ENCODE measurements around the gene ANKRD40CL.

The ANKRD40CL gene

DNA sequence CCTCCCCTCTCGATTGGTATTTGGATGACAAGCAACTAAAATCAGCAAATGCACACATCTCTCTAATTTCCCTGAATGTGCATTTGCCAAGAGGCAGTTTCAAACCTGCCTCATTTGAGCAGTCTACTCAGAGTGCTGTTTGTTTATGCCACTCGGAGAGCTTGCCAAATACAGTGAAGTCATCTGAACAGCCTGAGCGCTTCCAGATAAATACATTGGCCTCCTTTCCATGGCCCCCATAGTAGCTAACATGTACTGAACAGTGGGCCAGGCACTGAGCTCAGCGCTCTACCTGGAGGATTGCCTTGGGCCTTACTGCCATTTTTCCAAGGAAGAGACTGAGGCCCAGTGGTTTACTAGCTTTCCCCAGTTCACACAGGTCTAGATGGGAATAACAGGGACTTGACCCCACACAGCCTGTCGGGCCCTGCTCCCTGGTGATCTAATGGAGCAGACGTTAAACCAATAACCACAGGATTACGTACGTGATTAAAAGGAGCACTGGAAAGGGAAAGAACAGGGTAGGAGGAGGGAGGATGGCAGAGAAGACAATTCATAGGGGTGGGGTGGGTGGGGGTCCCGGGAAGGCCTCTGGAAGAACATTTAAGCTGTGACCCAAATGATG is 18.7 kb upstream of the ANKRD40CL start:
- DNase-seq, result no peak

DNA sequence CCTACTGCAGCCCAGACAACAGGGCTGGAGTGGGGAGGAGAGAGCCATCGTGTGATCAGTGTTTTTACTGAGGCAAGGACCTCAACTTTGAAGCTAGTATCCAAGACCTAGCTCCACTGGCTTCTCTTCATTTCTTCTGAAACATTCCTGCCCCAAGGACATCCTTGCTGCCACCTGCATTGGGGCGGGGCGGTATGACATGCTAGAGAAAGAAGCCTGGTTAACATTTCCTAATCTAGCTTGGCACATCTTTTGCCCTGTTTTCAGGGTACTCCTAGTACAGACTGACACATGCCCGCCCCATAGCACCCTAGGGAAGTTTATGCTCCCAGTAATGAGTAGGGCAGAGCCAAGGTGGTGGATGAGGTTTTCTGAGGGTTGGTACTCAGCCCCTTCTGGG is 17.8 kb upstream of the ANKRD40CL start:
- DNase-seq, result no peak

DNA sequence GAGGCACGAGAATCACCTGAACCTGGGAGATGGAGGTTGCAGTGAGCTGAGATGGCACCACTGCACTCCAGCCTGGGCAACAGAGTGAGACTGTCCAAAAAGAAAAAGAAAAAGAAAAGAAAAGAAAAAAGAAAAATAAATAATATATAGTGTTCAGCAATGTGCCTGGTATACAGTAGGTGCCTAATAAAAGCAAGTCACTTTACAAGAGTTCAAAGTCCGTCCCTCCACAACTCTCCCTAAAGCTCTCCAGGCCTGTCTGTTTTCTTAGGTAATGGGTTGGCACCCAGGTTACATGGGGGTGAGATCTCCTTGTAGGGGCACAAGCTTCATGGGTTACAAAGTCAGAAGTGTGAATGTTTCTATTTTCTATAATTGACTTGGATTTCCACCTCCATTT is 16.6 kb upstream of the ANKRD40CL start:
- no peak for DNase-seq

DNA sequence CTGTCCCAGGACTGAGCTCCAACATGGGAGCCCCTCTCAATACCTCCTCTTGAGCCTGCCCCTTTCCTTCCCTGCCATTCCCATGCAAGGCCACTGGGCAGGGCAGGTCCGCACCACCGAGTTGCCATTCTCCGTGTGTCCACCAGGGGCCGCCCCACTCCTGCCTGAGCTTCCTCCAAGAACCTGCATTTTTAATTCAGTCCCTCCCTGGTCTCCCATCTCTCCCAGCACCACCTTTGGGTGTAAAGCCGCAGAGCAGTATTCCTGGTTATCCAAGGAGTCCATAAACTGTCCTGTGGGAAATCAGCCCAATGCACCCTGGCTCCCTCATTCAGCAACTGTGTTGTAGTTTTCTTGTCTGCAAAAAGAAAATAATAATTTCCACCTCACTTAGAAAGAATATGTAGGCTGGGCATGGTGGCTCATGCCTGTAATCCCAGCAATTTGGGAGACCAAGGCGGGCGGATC is 15.9 kb upstream of the ANKRD40CL start:
- peak; percentile 47 for DNase-seq

DNA sequence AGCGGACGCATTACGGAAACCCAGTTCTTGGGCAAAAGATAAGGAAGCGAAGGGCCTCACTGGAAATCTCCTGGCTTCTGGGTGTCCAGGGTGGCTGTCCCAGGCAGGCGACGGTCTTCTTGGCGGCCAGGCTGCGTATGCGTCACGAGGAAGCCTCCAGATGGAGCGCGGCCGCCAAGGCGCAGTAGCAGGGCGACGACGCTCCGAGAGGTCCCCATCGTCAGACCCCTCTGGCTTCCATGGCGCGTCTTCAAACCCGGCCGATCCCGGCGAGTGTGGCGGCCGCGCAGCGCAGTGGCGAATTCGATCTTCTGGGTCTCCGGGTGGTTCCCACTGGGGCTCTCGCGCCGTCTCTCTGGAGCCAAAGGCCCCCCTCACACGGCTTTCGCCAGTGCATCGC is 13.8 kb upstream of the ANKRD40CL start:
- DNase-seq, result no peak

DNA sequence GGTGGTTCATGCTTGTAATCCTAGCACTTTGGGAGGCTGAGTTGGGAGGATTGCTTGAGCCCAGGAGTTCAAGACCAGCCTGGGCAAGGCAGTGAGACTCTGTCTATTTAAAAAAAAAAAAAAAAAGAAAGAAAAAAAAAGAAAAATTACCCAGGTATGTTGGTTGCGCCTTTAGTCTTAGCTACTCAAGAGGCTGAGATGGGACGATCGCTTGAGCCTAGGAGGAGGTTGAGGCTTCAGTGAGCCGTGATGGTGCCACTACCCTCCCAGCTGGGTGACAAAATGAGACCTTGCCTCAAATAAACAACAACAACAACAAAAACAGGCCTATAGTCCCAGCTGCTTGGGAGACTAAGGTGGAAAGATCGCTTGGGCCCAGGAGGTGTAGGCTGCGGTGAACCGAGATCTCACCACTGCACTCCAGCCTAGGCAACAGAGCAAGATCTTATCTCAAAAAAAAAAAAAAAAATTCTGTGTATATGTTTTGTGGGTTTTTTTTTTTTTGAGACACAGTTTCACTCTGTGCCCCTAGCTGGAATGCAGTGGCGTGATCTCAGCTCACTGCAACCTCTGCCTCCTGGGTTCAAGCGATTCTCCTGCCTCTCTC is 12.5 kb upstream of the ANKRD40CL start:
- no peak for DNase-seq

DNA sequence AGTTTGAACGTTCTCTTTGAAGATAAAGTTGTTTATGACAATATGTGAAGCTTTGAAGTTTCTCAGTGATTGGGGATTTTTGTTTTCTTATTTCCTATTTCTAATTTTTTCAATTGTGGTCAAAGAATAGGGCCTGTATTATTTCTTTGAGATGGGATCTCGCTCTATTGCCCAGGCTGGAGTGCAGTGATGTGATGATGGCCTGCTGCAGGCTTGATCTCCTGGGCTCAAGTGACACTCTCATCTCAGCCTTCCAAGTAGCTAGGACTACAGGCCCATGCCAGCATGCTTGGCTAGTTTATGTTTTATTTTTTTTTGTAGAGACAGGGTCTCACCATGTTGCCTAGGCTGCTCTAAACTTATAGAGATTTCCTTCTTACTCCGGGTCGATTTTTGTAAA is 11.7 kb upstream of the ANKRD40CL start:
- DNase-seq, result no peak

DNA sequence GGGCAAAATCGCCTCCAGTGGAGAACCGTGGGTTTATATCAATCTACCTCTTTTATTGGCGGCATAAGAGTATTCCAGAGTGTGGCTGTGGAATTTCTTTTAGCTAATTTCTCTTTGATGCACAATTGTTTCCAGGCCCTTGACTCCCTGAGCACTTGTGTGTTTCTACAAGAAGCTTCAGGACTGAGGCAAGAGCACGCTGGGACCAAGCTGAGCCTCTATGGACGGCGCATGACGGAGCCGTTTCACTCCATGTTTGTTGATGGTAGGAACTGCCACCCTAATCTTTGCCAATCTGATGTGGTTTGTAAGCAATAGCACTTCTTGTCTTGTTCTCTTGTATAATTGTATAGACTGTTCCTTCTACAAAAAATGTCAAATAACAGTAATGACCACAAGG is 11.2 kb upstream of the ANKRD40CL start:
- no peak for DNase-seq

DNA sequence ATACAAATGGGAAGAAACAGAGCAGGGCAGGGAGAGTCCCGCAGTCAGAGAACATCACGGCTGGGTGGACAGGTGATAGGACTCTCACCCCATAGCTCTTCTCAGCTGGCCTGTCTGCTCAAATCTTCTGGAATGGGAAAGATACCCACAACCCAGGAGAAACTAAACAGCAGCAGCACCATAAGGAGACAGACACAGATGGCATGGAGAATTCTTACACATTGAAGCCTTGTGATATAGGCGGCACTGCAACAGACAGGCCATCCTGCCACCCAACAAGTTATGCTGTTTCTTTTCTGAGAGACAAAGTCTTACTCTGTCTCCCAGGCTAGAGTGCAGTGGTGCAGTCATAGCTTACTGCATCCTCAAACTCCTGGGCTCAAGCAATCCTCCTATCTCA is 8.6 kb upstream of the ANKRD40CL start:
- DNase-seq, result no peak

DNA sequence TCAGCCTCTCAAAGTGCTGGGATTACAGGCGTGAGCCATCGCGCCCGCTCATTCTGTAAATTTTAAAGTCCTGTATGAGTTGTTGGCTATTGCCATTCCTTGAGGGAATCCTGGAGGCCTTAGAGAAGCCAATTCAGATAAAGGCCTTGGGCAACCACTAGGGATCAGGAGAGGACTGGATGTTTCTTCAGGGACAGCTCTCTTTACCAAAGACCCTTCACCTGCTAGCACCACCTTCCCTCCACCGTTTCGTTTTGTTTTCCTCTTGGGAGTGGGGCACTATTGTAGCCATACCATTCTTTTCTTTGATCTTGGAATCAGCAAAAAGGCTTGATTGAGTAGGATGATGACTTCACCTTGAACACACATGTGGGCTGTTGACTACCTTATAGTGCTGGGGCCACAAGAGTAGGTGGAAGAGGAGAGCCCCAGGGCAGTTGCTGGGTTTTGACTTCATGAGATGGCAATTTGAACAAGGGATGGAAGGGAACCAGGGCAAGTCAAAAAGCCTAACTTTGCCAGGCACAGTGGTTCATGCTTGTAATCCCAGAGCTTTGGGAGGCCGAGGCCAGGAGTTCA is 7.0 kb upstream of the ANKRD40CL start:
- no peak for DNase-seq

DNA sequence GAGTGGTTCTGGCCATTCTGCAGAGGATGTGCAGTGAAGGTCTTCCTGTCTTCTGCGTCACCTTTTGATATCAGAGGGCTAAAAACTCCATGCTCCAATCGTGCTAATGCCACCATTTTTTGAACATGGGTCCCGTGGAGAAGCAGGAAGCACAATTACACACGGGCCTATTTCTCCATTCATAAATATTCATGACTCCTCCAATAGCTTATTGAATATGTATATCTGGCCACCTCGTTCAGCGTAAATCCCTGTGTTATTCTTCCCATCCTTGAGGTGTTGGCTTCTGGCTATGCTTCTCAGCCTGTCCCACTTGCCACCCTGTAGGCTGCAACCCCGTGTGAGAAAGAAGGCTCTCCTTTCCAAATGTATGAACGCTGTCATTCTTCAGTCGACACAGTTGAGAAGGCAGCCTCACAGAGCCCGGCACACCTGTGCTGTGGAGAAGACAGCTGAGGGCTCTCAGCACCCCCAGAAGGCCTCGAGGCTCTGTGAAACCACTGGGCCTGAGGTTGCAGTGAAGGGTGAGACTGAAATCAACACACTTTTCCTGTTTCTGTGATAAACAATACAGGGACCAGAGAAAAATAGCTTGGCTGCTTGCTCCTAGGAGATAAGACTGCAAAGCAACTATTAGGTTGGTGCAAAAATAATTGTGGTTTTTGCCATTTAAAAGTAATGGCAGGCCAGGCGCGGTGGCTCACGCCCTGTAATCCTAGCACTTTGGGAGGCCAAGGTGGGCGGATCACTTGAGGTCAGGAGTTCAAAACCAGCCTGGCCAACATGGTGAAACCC is 4.9 kb upstream of the ANKRD40CL start:
- no peak for DNase-seq

DNA sequence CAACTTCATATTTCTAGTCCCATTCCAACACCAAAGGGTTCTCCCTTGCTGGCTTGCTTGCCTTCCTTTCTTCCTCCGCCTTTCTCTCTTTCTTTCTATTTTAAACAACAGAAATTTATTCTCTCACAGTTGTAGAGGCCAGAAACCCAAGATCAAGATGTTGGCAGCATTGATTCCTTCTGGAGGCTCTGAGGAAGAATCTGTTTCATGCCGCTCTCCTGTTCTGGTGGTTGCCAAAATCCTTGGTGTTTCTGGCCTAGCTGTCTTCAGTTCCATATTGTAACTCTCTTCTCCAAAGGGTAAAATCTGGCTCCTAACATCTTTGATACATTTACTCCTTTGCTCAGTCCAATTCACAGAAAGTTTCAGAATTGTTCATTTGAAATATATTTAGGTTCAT is 3.0 kb upstream of the ANKRD40CL start:
- no peak for DNase-seq

DNA sequence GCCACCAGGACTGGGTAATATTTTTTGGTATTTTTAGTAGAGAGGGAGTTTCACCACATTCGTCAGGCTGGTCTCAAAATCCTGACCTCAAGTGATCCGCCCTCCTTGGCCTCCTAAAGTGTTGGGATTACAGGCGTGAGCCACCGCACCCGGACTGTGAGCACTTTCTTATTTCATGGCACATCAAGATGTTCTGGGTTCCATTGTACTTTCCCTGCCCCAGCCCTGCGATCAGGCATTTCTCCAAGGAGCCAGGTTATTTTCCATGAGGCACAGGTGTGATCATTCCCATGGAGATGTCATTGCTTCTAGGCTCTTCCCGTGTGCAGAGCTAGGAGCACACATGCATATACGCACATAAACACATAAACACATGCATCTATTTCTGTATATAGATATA is 2.6 kb upstream of the ANKRD40CL start:
- DNase-seq, result no peak

DNA sequence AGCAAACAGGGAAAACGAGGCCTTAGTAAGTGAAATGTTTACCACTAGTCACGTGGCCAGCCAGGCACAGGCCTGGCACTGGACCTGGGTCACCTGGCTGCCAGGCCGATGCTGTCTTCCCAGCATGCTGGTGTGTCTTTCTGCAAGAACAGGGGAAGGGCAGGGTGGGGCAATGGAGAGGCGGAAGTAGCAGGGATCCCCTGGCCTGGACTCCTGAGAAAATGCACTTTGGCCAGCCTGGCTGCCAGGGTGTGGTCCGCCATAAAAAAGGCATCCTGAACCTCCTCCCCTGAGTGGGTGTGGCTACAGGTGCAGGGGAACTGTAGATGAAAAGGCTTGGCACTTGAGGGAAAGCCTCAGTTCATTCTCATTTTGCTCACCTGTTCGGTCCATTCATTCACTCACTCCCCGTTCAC is 1.0 kb upstream of the ANKRD40CL start:
- no peak for DNase-seq

DNA sequence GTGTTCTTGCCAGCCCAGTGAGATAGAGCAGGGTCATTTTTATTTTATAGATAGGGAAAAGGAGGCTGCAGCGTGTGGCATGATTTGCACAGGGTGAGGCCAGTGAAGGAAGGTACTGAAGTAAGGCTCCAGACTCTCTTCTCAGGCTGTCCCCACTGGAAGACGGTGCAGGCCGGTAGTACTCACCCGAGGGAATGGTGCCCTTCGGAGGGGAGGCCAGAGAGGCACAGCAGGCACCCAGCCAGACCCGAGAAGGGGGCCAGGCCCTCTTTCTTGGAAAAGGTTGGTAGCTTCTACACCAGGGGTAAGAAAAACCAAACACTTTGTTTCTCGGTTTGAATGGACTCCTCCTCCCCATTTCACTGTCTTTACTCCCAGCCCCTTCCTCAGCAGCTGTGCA is 288 bp downstream of the ANKRD40CL start:
- no peak for DNase-seq

DNA sequence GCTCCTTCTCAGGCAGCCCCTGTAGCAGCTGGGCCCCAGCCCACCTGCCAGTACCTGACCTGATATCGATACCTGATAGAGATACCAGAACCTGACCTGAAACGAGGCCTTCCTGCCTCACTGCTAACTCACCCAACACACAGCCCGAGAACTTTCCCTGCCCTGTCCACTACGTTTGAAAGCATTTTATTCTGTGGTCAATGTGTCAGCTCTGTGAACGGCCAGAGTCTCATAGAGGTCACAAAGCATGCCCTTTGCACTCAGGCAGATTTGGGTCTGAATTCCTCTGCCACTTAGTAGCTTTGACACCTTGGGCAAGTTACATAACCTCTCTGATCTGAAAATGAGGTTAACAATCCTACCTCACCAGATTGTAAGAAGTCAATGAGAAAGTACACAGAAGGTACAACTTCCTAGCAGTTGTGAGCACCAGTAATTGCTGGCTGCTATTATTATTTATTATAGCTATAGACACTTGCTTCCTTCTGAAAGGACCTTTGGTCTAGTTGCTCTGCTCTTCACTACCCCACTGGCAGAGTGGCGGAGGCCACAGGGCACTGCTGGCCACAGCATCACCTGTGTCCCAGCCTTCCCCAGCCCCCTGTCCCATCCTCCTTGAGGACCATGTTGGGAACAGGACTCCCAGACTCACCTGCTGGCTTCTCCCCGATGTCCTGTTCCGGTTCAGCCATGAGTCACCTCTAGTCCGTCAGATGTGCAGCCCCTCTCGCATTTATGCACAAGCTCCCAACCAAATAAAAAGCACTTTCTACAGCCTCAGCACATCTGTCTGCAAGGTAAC is 895 bp downstream of the ANKRD40CL start:
- DNase-seq, result no peak

DNA sequence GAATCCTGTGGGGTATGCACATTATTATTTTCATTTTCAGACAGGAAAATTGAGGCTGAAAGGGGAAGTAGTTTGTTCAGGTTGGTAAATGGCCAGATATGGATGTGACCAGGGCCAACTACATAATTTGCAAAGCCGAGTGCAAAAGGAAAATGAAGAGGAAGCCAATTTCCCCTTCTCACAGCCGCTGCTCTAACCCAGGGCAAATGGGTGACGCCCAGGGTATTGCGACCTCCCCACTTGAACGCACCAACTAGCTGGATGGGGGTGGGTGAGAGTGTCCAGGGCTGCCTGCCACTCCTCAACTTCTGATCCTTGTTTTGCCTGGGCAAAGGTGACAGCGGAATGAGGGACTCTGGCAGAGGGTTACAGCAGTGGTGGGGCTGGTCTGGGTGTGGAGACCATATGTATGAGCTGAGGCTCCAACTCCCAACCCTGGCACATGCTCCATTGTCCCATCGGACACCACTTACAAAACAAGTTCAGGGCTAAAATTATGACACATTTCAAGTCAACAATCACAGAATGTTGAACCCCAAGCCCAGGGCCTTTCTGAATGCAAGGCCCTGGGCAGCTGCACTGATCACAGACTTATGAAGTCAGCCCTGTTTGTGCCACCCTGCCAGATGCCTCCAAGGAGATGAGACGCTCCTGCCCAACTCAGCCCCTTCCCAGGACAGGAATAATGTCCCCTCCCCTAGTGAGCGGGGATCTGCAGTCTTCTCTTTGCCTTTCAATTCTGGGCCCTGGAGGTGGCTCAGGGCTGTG is 1.7 kb downstream of the ANKRD40CL start:
- DNase-seq, result no peak

DNA sequence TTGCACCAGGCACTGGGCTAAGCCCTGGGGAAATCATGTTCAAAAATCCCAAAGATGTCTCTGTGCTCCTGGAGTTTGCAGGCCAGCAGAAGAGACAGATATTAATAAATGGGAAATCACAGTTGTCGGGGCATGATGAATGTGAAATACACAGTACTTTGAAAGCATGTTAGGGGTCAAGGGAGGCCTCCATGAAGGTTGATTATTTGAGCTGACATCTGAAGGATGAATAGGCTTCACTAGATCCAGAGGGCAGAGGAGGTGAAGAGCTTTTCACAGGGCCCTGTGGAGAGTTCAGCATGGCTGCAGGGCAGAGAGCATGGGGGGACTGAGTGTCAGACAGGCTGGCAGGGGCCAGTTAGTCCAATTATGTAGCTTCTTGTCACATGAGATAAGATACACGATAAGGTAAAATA is 2.6 kb downstream of the ANKRD40CL start:
- DNase-seq, result no peak

DNA sequence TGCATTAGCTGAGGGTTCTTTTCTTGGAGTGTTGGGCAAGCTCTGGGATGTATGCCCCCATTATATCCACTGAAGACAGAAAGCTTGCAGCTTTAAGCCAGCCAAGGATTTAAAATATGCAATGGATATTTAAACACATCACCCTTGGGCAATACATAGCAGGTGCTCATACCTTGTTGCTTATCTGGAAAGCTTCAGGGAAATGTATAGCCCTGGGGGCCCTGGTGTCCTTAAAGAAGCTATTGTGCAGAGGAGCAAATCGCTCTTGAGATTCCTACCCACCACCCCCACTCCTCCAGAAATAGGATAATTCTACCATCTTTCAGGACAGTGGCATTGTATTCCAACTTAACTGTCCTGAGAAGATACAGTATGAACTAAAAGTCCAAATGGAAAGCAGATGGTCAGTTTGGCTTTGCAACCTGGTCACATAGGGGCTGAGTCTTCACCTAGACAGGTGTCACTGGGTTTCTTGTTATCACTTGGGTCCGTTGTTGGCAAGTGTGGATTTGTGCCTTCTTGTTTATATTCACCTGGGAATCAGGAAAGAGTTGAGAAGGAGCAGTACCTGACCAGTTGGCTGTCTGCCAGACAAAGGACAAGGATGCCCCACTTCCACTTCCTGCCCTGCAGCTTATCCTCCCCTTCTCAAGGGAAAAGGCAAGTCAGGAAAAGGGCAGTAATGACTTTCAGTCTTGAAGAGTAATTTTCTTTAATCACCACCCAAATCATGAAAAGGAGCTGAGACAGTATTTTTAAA is 3.4 kb downstream of the ANKRD40CL start:
- DNase-seq, result peak; percentile 38

DNA sequence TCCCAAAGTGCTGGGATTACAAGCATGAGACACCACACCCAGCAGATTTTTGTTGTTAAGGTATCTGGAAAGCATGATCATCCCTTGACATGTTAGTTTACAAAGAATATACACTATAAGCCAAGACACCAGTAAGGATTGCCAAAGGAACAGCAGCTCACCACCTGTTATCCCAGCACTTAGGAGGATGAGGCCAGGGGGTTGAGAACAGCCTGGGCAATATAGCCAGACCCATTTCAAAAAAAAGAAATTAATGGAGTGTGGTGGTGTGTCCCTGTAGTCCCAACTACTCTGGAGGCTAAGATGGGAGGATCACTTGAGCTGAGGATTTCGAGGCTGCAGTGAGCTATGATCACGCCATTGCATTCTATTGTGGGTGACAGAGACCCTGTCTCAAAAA is 5.1 kb downstream of the ANKRD40CL start:
- DNase-seq, result no peak

DNA sequence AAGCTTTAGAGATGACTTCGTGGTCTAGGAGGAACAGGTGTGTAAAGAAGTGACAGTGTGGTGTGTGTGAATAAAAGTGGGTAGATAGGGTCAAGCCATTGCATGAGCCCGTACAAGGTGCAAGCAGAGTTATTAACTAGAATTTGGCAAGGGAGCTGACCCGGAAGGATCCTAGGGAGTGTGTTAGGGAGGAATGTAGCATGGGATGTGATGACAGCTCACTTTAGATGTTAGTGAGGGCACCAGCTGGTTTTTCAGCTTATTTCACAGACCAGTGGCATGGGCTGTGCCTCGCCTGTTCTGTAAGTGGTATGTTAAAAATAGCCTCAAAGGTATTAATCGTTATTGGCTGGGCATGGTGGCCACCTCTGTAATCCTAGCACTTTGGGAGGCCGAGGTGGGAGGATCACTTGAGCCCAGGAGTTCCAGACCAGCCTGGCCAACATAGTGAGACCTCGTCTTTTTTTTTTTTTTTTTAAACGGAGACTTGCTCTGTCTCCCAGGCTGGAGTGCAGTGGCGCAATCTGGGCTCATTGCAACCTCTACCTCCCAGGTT is 8.3 kb downstream of the ANKRD40CL start:
- DNase-seq, result no peak
